Right kidney (tissue), 1 donor: ENCODE measurements around the gene ABCC1.
"Not testable (repeated sequence)": the region's sequence is repeated elsewhere in the genome, so short reads cannot be mapped to it uniquely, and the experiment has no call there.

Source experiments
- DNase-seq: peaks from one replicate; pipeline ENCODE4 v3.0.0-alpha.2; 2016

Gene ABCC1

DNA sequence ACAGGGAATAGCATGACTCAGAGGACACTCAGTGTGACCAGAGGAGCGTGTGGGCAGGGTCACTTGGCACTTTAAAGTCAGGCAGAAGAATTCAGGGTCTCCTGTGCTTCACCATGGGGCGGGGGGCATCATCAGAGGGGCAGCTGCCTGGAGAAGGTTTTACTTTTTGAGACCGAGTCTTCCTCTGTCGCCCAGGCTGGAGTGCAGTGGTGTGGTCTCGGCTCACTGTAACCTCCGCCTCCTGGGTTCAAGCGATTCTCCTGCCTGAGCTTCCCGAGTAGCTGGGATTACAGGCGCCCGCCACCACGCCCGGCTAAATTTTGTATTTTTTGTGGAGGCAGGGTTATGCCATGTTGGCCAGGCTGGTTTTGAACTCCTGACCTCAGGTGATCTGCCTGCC, 241.6 kb downstream of the ABCC1 start:
- DNase-seq: not testable (repeated sequence)

- DNase-seq: no peak
Measured at GRCh38 chr16:16191493-16192167, 242.2 kb downstream of the ABCC1 start.
